Stimulated activated CD8-positive, alpha-beta memory T cell treated with anti-CD3 and anti-CD28 coated beads, Interleukin-12 subunit alpha, Interleukin-12 subunit beta, amount 100 ng/mL, for 4 hours (primary cell): ENCODE data around the gene CD46.

ENCODE experiments used
- DNase-seq: peaks from one replicate; pipeline ENCODE4 v3.0.0-alpha.2; 2020; ENCODE audit warnings: low read depth

The CD46 gene

DNA sequence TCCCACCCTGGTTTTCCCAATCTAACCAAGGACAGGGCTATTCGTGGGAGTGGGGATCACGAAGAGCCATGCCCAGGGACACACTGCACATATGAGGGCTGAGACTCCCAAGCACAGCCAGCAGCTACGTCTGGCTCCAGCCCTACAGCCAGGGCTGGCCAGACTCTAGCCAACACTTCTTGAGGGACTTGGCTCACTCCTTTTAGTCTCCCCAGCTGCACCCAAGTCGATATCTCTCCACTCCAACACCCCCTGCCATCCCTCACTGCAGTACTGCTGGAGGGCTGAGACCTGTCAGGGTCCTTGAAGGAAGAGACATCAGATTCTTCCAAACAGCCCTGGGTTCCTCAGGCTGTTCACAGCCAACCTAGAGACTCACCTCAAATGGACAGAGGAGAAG is 62.6 kb downstream of the CD46 start:
- DNase-seq, result no peak

DNA sequence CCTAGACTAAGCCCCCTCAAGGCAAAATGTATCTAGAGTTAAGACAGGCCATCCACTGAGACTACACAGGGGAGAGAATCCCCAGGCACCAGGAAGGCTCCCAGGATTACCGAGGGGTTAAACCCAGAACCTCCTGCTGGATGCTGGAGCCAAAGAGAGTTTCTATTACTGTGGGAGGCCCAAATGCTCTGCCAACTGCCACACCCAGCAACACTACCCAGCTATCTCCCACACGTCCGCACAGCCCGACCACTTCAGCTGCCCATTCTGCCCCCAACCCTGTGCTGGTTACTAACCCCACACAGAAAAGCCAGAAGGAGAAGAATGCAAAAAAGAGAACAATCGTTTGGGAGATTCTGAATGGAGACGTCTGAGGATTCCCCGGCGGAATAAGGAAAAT is 63.6 kb downstream of the CD46 start:
- no peak for DNase-seq

DNA sequence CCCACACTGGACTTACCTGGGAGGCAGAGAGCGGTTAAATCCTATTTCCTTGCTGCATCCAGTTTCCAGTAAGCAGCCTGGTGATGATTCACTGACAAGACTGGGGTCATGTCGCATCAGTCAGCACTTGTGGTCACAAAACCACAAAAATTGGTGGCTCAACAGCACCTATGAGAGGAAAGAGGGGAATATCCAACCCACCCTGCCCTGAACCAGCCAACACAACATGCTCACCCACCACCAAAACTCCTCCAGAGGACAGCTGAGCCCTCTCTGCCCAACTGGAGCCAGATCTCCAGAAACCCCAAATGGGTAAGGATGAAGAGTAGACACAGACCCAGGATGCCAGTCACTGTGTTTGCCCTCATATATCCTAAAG is 64.0 kb downstream of the CD46 start:
- DNase-seq, result no peak

DNA sequence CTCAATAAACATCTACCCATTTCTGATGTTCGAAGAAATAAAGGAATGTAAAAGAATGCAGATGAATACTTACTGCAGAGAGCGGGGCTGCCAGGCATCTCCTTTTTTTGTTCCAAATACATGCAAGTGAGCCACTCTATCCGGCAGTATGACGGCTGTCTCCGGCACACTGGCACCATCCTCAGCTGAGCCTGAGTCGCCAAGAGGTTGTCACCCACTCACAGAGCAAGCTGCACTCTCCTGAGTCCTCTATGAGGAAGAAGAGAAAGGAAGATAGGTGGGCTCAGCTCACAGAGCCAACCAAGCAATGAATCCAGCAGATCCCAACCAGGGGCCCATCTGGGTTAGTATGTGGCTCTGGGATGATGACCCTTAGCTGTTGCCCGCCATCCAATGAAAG is 65.3 kb downstream of the CD46 start:
- no peak for DNase-seq

DNA sequence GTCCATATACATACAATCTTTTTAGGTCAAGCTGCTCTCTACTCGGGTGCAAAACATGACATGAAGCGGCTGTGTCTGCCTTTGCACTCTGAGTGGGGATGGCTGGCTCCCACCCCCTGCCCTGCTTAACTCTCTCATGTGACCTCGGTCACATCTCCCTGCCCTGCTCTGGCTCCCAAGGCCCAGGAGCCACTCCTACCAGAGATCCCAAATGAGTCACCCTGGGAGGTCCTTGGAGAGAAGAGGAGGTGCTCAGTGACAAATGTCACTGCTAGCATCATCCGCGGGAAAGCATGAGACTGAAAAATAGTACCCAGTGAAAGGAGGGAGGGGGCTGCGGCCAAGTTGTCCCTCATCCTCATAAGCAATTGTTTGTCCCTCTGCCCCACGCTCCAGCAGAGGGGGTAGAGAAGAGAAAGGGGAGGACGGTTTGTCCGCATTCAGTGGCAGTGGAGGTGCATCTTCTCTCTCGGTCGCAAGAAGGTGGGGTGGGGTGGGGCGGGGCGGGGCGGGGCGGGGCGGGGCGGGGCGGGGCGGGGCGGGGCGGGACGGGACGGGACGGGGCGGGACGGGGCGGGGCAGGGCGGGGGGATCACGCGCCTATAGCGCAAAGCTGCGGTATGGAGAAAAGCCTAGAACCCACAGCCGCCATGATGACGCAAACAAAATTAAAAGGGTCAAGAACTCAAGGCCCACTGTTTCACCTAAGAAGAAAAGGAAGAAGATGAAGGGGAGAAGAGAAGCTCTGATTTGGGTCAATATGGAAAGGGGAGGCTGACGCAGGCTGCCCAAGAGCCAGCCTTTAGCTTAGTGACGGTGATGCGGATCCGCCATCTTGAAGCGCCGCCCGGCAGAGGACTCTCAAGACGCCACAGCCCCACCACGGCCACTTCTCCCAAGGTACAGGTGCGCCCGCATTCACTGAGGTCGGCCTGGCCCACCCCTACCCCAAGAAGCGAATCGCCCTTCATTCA is 66.2 kb downstream of the CD46 start:
- no peak for DNase-seq

DNA sequence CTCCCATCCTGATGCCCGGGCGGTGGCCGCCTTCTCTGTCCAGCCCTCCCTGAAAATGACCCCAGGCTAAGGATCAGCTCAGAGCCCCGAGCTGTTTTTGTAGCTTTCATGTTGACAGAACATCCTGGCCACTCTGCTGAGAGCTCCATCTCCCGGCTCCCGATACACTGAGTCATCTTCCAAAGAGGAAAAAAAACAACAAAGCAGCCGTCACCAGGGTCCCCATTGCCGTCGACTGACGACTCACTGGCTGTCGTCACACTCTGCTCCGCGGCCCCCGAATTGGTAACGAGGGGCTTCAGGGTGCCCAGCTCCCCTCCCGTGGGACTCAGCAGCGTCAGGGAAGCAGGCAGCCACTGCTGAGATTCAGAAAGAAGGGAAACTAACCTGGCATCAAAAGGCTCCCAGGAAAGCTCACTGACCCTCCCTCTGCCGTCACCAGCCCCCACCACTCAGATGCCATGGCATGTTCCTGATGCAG is 67.2 kb downstream of the CD46 start:
- DNase-seq, result no peak

DNA sequence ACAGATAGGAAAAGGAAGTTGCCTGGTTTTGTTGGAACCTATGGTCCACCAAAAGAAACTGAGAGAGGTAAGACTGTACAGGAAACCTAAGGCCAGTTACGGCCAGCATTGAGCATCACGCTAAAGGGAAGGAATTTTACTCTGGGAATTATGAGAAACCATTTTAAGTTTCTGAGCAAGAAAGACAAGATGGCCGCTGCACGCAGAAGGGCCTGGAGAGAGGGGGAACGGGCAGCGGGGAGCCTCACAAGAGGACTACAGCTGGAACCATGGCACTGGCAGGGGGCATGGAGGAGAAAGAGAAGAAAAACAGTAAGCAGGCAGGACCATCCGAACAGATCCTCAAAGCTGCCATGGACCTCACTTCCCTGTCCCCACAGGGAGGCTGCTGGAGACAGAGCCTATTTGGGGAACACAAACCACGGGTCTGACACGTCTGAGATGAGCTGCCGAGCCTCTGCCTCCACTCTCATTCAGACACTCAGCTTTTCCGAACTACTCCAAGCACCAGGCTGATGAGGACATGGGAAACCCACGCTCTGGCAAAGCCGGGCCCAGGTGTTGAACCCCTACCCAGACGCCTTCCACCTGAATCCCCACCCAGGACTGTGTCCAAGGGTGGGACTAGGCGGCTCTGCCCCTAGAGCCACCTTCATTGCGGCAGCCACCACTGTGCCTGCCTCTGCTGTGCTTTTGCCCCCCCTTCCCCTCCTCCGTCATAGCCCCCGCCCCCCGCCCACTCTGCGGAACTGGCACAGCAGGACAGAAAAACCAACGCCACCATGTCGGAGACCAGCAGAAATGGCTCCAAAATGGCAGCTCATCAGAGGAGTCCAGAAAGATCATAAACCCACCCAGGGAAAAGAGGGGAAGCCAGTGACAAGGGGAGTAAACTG is 69.0 kb downstream of the CD46 start:
- no peak for DNase-seq

DNA sequence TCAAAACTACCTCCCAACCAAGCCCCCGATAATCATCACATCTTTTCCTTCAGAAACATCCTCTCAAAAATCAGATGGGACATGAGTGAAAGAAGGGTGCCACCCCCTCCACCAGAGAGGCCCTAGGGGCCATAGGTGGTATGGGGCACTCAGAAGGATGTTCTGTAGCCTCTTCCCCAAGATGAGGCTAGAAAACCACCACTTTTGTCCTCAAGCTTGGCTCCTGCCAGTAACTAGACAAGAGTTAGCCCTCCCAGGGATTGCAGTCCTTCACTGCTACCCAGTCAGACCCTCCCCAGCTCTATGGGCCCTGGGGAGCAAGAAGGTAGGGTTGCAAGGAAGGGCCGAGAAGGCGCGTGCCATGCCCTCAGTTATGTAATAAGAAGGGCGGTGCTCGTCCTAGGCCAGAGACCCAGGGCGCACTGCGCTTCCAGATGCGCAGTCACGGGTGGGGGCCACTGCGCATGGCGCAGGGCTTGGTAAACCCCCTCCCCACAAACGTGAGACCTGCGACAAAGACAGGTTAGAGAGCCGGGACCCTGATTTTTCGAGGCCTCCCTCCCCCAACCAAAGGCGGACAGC is 69.7 kb downstream of the CD46 start:
- no peak for DNase-seq

DNA sequence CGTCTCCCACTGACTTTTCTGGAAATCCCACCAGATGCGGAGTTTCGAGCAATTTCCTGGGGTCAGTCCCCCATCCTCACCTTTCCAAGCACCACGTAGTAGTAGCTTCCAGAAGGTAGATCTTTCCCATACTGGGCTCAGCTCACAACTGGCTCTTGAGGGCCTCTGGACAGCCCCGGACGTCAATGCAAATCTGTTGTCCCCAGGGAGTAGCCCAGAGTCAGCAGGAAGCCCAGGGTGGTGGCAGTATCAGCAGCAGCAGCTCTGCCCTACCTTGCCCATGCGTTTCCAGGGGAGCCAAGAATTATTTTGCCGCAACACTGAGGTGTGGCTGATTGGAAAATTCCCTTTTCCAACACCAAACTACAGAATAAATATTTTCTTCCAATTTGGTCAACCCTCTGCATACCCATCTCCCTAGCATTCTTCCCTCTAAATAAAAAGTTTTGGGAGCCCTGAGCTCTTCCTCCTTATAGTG is 70.3 kb downstream of the CD46 start:
- no peak for DNase-seq

DNA sequence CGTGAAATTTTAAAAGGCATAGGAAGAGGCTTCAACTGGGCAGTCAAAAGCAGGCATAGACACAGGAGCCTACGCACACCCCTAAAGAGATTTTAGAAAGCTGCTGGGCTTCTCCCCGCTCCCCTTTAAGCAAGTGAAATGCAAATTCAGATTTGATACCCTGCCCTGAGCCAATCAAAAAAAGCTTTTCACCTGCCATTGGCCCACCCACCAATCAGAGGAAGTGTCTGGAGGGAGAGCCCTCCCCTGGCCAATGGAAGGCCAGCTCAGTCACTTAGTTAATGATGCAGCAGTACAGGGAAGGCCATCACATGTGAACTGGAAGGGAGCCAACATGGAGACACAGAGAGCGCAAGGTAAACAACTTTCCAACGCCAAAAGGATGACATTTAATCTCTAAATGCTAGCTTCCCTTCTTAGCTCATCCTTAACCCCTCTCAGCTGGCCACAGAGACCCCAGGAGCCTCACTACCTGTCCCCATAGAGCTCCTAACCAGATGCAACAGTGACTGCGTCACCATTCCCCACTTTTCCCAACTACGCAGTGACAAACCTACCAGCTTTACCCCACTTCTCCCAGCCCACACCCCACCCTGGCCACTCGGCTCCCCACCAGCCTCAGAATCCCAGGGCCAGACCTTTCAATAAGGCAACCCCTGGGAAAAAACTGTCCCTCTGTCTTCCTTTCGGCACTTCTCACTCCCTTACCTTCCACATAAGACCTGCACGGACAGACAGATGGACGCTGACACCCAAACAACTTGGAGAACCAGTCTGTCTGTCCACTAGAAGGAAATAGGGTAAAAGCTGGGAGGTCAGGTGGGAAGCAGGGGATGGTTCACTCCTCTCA is 71.0 kb downstream of the CD46 start:
- DNase-seq, result peak; percentile 39

DNA sequence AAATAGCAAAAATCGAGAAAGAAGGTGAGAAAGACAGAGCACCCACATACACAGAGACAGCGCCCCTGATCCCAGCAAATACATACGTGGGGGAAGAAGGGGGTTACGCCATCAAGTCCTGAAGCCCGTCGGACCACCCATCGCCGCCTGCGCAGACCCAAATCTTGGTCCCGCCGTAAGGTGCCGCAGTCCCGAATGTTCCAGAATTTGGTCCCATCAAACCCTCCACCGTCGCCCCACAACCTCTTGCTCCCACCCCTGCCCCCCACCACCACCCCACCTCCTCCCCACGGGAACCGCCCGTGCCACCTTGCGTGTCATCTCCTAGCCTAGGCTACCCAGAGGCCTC is 71.7 kb downstream of the CD46 start:
- no peak for DNase-seq

DNA sequence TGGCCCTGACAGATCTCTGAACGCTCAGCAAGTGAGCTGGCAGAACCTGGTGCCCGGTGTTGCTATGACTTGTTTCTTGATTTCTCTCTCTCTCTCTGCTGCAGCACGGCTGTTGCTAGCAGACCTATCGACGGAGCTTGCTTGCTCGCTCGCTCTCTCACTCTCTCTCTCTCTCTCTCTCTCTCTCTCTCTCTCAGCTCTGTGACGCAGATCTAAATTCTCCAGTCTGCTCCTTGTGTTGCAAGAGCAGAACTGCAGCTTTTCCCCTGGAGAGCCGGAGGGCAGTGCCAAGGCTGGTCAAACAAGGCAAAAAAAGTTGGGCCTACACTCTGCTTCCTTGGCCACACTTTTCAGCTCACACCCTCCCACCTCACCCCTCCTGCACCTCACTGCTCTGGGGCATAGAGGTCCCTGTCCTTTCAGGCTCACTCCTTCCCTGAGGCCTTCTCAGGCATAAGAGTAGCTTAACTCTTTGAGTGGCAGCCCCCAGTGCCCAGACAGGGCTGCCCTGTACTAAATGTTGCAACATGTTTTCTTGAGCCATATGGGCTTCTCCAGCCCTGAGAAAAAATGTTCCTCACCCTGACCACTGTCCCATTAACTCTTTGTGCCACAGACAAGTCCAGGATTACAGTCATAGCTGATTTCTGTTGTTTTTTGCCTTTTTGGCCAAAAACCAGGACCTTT is 72.2 kb downstream of the CD46 start:
- peak; percentile 45 for DNase-seq

DNA sequence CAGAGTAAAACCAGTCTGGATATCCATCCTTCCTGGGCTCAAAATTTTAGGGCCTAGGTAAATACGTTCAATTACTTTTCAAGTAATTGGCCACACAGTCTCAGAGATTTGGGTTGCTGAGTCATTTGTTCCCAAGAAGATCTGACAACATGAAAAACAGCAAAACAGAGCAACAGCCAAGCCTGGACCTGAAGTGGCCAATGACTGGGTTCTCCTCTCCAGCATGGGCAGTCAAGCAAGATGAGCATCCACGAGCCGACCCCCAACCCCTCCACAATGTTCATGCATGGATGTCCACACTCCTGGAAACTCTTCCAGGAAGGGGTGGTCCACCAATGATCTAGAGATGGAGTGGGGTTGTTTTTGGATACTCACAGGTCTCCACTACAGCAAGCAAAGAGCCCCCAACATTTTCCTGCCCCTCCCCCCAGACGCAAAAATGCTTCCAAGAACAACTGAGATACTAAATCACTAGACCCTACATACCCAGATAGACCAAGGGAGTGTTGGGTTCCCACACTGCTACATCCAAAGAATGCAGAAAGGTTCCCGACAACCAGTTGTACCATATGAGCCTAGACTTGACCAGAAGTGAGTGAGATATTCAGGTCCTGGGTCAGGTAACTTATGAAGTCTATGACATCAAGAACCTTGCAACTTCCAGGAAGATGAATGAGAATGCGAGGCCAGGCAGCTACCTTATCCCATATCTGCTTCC is 73.0 kb downstream of the CD46 start:
- DNase-seq, result no peak

DNA sequence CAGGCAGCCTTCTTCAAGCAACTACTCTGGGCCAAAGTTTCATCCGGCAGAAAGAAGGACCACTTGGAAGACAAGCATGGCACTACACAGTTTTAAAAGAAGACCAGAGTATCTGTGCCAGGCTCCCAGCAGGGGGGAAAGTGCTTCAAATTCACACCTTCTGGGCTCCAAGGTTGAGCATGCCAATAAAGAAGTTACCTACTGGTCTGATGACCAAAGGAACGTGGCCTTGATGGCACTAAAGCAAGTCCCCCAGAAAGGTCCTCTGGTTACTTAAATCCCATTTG is 73.5 kb downstream of the CD46 start:
- no peak for DNase-seq

DNA sequence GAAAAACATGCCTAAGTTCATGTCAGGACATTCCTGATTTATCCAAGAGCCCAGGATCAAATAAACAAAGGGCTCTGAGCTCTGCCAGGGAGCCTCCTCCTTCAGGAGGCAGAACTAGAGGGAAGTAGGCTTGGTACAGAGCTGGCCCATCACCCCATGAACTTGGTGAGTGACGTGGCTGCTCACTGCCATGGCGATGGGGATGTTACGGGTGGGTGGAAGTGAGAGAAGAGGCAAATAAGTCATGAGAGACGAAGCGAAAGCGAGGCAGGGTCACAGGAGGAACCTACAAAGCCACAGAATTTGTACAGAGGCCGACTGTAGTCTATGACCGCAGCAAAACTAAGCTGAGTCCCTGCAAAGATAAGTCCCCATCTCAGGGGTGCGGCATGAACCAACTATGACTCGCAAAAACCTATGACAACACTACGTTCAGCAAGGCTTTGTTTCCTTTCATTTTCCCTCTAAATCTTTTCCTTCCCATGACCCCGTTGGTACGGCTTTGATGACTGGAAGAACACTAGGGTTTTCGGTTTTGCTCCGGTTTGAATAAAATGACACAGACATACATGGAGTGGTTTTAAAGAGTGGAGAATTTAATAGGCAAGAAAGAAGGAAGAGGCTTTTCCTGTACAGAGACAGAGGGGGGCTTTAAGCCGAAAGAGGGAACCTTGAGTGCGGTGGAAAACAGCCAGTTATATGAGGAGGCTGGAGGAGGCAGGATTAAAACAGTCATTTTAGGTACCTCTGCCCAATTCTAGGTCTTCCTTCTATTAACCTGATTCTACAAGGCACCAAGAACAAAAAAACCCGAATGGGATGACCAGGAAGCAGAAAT is 74.1 kb downstream of the CD46 start:
- DNase-seq, result peak; percentile 71

DNA sequence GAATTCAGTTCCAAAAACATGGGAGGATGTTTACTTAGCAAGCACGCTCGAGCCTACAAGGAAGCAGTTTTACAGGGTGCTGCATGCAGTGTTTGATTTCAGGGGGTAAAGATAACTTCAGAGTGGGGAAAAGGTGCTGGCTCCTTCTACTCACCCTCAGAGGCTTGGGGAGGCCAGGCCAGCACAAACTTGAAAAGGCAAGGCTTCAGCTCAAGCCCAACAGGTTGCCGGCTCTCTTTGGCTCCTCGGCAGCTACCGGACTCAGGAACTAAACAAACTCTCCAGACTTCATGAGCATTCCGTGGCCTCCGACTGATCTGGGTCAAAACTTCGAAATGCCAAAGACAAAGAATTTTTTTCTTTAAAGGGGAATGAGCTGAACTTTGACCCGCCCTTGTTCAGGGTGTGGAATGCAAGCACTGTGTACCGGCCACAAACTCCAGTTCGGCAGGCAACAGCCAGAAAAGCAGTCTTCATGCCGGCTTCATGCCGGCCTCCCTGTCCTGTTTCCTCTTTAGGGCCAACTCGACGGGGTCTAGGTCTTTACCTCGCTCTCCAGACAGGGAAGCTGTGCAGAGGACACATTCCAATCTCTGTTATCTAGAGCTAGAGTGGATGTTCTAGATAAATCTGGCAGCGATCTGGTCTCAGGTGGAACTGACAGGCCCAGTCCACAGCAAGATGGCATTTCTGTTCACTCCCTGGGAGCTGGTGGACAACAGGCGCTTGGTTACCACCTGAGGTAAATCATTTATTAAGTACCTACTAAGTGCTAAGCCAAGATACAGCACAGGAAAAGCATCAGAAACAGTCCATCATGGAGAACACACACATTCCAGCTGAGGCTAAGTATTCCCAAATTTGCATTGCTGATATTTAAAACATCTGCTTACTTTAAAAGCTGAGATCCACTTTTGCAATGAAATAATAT is 75.0 kb downstream of the CD46 start:
- no peak for DNase-seq

DNA sequence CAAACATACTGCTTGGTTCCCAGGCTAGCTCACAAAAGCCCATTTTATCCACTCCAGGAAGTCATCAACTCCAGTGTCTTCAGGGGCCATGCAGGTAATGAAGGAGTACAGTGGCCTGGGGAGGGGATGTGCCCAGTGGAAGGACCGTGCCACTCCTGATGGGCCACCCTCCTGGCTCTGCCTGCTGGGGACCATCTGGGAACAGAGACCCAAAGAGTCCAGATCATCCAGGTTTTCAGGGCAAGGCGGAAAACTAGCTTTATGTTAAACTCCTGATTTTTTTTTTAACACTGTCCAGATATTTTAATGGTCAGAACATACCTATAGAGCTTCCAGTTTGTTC is 75.6 kb downstream of the CD46 start:
- no peak for DNase-seq

DNA sequence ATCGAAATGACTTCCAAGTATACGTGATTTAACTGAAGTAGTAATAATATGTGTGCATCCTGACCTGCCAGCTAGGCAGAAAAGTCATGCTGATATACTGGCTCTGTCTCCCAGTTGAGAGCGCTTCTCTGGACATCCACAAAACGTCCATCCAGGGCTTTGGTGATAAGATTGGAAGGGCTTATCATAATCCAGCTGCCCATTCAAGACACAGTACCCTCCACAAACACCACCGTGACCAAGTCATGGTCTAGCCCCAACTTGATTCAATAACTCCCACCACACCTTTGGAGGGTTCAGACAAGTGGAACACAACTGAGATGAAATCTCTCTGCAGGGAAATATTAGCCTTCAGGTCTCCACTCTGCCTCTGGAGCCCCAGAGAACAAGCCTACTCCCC is 76.2 kb downstream of the CD46 start:
- no peak for DNase-seq
